Measurements from ENCODE around the gene GDAP2.

DNA sequence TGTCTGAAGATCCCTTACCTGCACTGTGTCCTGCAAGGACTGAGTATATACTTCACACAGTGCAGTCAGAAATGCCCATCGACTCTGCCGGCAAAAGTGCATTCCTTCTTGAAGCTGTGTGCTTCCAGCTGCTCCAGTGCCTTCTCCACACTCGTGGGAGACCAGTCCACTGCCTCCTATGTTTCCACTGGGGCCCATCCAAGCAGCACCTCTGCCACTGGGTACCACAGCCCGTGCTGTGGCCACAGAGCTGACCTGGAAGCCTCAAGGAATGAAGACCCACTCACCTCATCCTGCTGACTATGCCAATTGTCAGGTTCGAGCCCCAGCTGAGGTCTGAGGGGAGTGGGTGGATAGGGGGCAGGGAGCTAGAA lies 108.1 kb downstream of the GDAP2 start:
- TF ChIP-seq, protein P1, sequence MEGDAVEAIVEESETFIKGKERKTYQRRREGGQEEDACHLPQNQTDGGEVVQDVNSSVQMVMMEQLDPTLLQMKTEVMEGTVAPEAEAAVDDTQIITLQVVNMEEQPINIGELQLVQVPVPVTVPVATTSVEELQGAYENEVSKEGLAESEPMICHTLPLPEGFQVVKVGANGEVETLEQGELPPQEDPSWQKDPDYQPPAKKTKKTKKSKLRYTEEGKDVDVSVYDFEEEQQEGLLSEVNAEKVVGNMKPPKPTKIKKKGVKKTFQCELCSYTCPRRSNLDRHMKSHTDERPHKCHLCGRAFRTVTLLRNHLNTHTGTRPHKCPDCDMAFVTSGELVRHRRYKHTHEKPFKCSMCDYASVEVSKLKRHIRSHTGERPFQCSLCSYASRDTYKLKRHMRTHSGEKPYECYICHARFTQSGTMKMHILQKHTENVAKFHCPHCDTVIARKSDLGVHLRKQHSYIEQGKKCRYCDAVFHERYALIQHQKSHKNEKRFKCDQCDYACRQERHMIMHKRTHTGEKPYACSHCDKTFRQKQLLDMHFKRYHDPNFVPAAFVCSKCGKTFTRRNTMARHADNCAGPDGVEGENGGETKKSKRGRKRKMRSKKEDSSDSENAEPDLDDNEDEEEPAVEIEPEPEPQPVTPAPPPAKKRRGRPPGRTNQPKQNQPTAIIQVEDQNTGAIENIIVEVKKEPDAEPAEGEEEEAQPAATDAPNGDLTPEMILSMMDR (IDR thresholded peaks at IDR 0.05), result no peak
- TF ChIP-seq ZFX (IDR thresholded peaks at IDR 0.05; ENCODE audit: borderline replicate concordance), result no peak
